Neuronal stem cell (in vitro differentiated cells): Measurements from ENCODE around the gene ZNF148.

Source experiments
- DNase-seq: peaks from one replicate; pipeline ENCODE4 v3.0.0-alpha.2; 2013; ENCODE audit warnings: low spot score
- H2AFZ ChIP-seq: one replicate; pipeline ENCODE4 v1.6.1; 2013; ENCODE audit warnings: mild to moderate bottlenecking, low read length, inconsistent platforms
- H2AK5ac ChIP-seq: 2 replicates; pipeline ENCODE4 v1.6.1; 2013; ENCODE audit warnings: low read depth, mild to moderate bottlenecking, inconsistent platforms, low read length, moderate library complexity, mixed read lengths
- H2BK120ac ChIP-seq: 2 replicates; pipeline ENCODE4 v1.6.1; 2013; ENCODE audit warnings: low read depth, mild to moderate bottlenecking, inconsistent platforms, low read length, moderate library complexity, mixed read lengths
- H2BK12ac ChIP-seq: one replicate; pipeline ENCODE4 v1.6.1; 2013; ENCODE audit warnings: low read length, inconsistent platforms
- H2BK15ac ChIP-seq: 2 replicates; pipeline ENCODE4 v1.6.1; 2013; ENCODE audit warnings: mild to moderate bottlenecking, low read length, inconsistent platforms, mixed read lengths
- H2BK5ac ChIP-seq: one replicate; pipeline ENCODE4 v1.6.1; 2013; ENCODE audit warnings: inconsistent platforms, mild to moderate bottlenecking, low read length, moderate library complexity
- H3K14ac ChIP-seq: one replicate; pipeline ENCODE4 v1.6.1; 2013; ENCODE audit warnings: low read length, inconsistent platforms
- H3K18ac ChIP-seq: 2 replicates; pipeline ENCODE4 v1.6.1; 2013; ENCODE audit warnings: low read length, inconsistent platforms
- H3K23ac ChIP-seq: 2 replicates; pipeline ENCODE4 v1.6.1; 2013; ENCODE audit warnings: low read depth, mild to moderate bottlenecking, mixed read lengths, low read length, inconsistent platforms; ENCODE audit not compliant: poor library complexity
- H3K27ac ChIP-seq: replicated peaks from 3 replicates; pipeline ENCODE4 v1.5.1; 2013; ENCODE audit warnings: low read length, inconsistent platforms
- H3K27me3 ChIP-seq, 3 experiments: 2 replicates each; pipeline ENCODE4 v1.6.1; 2013; ENCODE audit warnings: low read length in 3 of 3, mild to moderate bottlenecking in 2 of 3, inconsistent platforms in 1 of 3, low read depth in 1 of 3, mixed read lengths in 1 of 3, moderate library complexity in 1 of 3; ENCODE audit not compliant: control insufficient read depth in 3 of 3, insufficient read depth in 3 of 3
- H3K36me3 ChIP-seq, 2 donors: replicated peaks in 1 of 2; 2 replicates each; pipeline ENCODE4 v1.6.1; 2013; ENCODE audit warnings: low read length in 2 of 2; ENCODE audit not compliant: control insufficient read depth in 2 of 2, insufficient read depth in 2 of 2
- H3K4ac ChIP-seq: 2 replicates; pipeline ENCODE4 v1.6.1; 2013; ENCODE audit warnings: inconsistent platforms, mild to moderate bottlenecking, low read length, moderate library complexity
- H3K4me1 ChIP-seq, 2 donors: 1 replicate in 1 of 2; 2 replicates in 1 of 2; pipeline ENCODE4 v1.6.1; 2013; ENCODE audit warnings: low read length in 2 of 2, low read depth in 1 of 2; ENCODE audit not compliant: control insufficient read depth in 2 of 2, insufficient read depth in 1 of 2
- H3K4me2 ChIP-seq: one replicate; pipeline ENCODE4 v1.6.1; 2013; ENCODE audit warnings: mild to moderate bottlenecking, low read length, inconsistent platforms; ENCODE audit not compliant: insufficient read depth, poor library complexity, severe bottlenecking
- H3K4me3 ChIP-seq, 2 donors: 2 replicates each; pipeline ENCODE4 v1.5.1; 2013; ENCODE audit warnings: low read length in 2 of 2, mild to moderate bottlenecking in 2 of 2, inconsistent platforms in 1 of 2, moderate library complexity in 1 of 2
- H3K79me1 ChIP-seq: one replicate; pipeline ENCODE4 v1.6.1; 2013; ENCODE audit warnings: low read depth, mild to moderate bottlenecking, inconsistent platforms, low read length, moderate library complexity
- H3K9ac ChIP-seq: one replicate; pipeline ENCODE4 v1.6.1; 2013; ENCODE audit warnings: mild to moderate bottlenecking, low read depth, low read length, inconsistent platforms; ENCODE audit not compliant: poor library complexity
- H3K9me3 ChIP-seq, 2 donors: replicated peaks in 1 of 2; 2 replicates each; pipeline versions ENCODE3 to v1.6.1; 2013; ENCODE audit warnings: low read length in 2 of 2, mild to moderate bottlenecking in 2 of 2, inconsistent platforms in 1 of 2, low read depth in 1 of 2, mixed read lengths in 1 of 2, moderate library complexity in 1 of 2; ENCODE audit not compliant: control insufficient read depth in 2 of 2, insufficient read depth in 1 of 2
- H4K8ac ChIP-seq: one replicate; pipeline ENCODE4 v1.6.1; 2013; ENCODE audit warnings: low read depth, mild to moderate bottlenecking, inconsistent platforms, low read length, moderate library complexity
- H4K91ac ChIP-seq: one replicate; pipeline ENCODE4 v1.6.1; 2013; ENCODE audit warnings: low read length, low read depth, mild to moderate bottlenecking, inconsistent platforms; ENCODE audit not compliant: poor library complexity
- WGBS, 2 donors: extraction: QIAGEN DNeasy Blood & Tissue Kit; methylation state at CpG; one replicate each; pipeline ENCODE4 v1.1.7; 2013; ENCODE audit warnings: missing lambda C conversion rate in 2 of 2, mixed read lengths in 1 of 2; ENCODE audit not compliant: insufficient read length in 2 of 2, insufficient replicate concordance in 1 of 2; ENCODE audit errors: extremely low coverage in 2 of 2; 5-methylcytosine and 5-hydroxymethylcytosine counted together

Gene ZNF148

DNA sequence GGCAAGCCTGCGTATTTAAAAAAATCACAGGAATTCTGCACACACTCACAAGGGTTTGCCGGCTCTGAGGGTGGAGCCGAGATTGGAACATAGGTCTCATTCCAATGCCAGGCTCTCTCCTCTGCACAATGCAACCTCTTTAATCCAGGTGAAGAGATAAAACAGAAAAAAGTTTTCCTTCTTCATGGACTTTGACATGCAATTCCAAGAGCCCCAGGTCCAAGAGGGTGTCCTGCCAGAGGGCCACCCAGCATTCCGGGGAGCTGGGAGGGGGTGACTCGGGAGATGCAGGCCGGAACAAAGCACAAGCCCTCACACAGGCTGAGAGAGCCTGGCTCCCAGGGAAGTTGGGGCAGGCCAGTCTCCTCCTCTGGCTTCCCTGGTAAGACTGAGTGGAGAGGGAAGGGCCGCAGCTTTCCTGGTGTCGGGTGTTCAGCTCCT is 155.8 kb downstream of the ZNF148 start:
- Histone ChIP-seq H4K8ac (no peak overlapping the region), H3K4me1 (no peaks in the 10 kb centered on the region), H3K79me1 (no peaks in the 10 kb centered on the region), H3K9ac (no peak overlapping the region), H3K18ac (peak overlapping the region; percentile 53), H3K36me3 (no peaks in the 10 kb centered on the region), H3K4me2 (no peak overlapping the region), H3K4me3 (no peak overlapping the region), H4K91ac (no peak overlapping the region), H2BK12ac (no peak overlapping the region), H3K14ac (no peak overlapping the region), H2BK5ac (no peak overlapping the region), H2BK15ac (peak overlapping the region; percentile 38), H2BK120ac (peak overlapping the region; percentile 42), H2AK5ac (no peak overlapping the region), H3K23ac (no peak overlapping the region), H3K4ac (no peak overlapping the region), H2AFZ (no peak overlapping the region), H3K27me3 (no peaks in the 10 kb centered on the region), H3K9me3 (no peaks in the 10 kb centered on the region), H3K27ac (no peak overlapping the region)
- no peak for DNase-seq
- WGBS, 2 donors: no CpG with 5 or more reads among the region's 8 CpGs

DNA sequence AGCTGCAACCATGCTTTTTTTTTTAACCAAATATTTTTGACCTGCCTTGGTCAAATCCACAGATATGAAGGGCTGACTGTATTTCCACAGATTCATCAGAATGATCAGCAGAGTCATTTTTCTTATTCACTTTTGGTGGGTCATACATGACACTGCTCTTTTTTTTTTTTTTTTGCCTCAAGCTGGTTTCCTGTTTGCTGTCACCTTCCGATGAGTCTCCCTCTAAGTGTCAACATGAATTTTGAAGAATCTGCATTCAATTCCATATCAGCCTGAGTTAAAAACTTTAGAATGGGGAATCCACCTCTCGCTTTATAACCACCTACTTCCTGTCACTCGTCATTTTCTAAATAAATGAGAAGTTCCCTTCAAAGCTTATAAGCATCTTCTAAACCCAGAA is 160.4 kb downstream of the ZNF148 start:
- H3K9me3 ChIP-seq: no peaks in the 10 kb centered on the region
- no peak overlapping the region for H3K4ac ChIP-seq
- no peak overlapping the region for H3K27ac ChIP-seq
- peaks cover 5 to 15% of the 10 kb centered on the region in 2 donors for H3K4me1 ChIP-seq
- WGBS, 2 donors: no CpG with 5 or more reads among the region's 3 CpGs
- H3K18ac ChIP-seq: no peak overlapping the region
- H3K79me1 ChIP-seq: peaks cover 2% of the 10 kb centered on the region
- no peak overlapping the region for H3K9ac ChIP-seq
- H3K36me3 ChIP-seq: no peaks in the 10 kb centered on the region
- H2BK15ac ChIP-seq: no peak overlapping the region
- no peak overlapping the region for H2BK12ac ChIP-seq
- peaks cover 0 to 44% (median 4%) of the 10 kb centered on the region in 3 experiments for H3K27me3 ChIP-seq
- no peak overlapping the region for H3K23ac ChIP-seq
- no peak overlapping the region for H3K4me2 ChIP-seq
- H3K14ac ChIP-seq: no peak overlapping the region
- no peak overlapping the region for H3K4me3 ChIP-seq
- no peak overlapping the region for H2BK120ac ChIP-seq
- DNase-seq: no peak
- no peak overlapping the region for H4K91ac ChIP-seq
- H4K8ac ChIP-seq: no peak overlapping the region
- no peak overlapping the region for H2AFZ ChIP-seq
- H2BK5ac ChIP-seq: no peak overlapping the region
- H2AK5ac ChIP-seq: no peak overlapping the region

DNA sequence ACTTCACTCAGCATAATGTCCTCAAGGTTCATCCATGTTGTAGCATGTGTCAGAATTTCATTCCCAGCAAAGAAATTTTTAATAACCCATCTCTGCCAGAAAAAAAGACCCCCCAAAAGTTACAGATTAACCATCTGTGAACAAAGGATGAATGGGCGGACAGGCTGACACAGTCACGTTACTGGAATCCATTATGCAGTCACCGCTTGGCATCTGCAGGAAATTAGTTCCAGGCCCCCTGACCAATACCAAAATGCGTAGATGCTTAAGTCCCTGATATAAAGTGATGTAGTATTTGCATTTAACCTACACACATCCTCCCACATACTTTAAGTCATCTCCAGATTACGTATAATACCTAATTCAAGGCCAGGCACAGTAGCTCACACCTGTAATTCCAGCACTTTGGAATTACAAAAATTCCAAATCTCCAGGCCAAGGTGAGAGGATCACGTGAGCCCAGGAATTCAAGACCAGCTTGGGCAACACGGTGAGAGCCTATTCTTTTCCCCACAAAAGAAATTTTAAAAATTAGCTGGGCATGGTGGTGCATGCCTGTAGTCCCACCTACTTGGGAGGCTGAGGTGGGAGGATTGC is 161.1 kb downstream of the ZNF148 start:
- Histone ChIP-seq H3K4me1 (peaks cover 5 to 15% of the 10 kb centered on the region in 2 donors), H2BK12ac (no peak overlapping the region), H3K27me3 (peaks cover 0 to 51% (median 4%) of the 10 kb centered on the region in 3 experiments), H4K91ac (no peak overlapping the region), H3K4me2 (no peak overlapping the region), H2BK120ac (no peak overlapping the region), H2BK15ac (no peak overlapping the region), H3K4me3 (no peak overlapping the region), H3K79me1 (peaks cover 2% of the 10 kb centered on the region), H2AFZ (no peak overlapping the region), H2BK5ac (no peak overlapping the region), H3K36me3 (no peaks in the 10 kb centered on the region), H3K9ac (no peak overlapping the region), H3K27ac (no peak overlapping the region), H2AK5ac (no peak overlapping the region), H3K9me3 (no peaks in the 10 kb centered on the region), H3K23ac (no peak overlapping the region), H3K4ac (no peak overlapping the region), H4K8ac (no peak overlapping the region), H3K14ac (no peak overlapping the region), H3K18ac (no peak overlapping the region)
- no CpG with 5 or more reads among the region's 7 CpGs for WGBS, 2 donors
- no peak for DNase-seq

DNA sequence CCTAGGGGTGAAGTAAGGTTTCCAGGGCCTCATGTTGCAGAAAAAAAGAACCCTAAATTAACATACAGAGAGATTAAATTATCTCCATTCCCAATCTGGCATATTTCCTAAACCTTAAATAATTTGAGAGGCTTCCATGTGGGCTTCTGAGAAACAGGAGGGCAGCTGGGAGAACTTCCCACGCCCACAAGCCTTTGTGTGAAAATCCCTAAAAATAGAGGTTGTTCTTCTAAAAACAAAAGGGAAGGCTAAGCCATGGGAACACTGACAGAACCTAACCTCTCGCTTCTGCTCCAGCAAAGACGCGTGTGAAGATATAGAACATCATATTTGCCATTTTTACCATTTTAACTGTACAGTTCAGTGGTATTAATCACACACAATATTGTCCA is 161.8 kb downstream of the ZNF148 start:
- Histone ChIP-seq H2BK120ac (no peak overlapping the region), H2BK12ac (no peak overlapping the region), H4K8ac (no peak overlapping the region), H3K4me3 (no peak overlapping the region), H2AK5ac (no peak overlapping the region), H3K23ac (no peak overlapping the region), H2BK15ac (no peak overlapping the region), H3K36me3 (no peaks in the 10 kb centered on the region), H3K27me3 (peaks cover 0 to 58% (median 4%) of the 10 kb centered on the region in 3 experiments), H3K9me3 (no peaks in the 10 kb centered on the region), H2AFZ (no peak overlapping the region), H3K4me1 (peaks cover 5 to 15% of the 10 kb centered on the region in 2 donors), H3K9ac (no peak overlapping the region), H2BK5ac (no peak overlapping the region), H3K27ac (no peak overlapping the region), H3K14ac (no peak overlapping the region), H3K4ac (no peak overlapping the region), H4K91ac (no peak overlapping the region), H3K4me2 (no peak overlapping the region), H3K79me1 (peaks cover 2% of the 10 kb centered on the region), H3K18ac (no peak overlapping the region)
- WGBS, 2 donors: no CpG with 5 or more reads among the region's 4 CpGs
- DNase-seq: no peak
